SK-N-SH (cell line): Measurements from ENCODE around the gene COPS4. TPM values are rescaled to one million over a fixed set of nuclear protein-coding genes. Genes with fewer than 3 reads are reported as not detected.

ENCODE experiments used
- CTCF ChIA-PET: fragments of 300-600, 350-600 bp; formaldehyde crosslinking; extraction: SDS; loops from one replicate; lab custom pipeline; 2021; lab: Yijun Ruan, JAX
- POLR2A ChIA-PET: fragments of 350-600 bp; sonication (Branson Sonifier 250); formaldehyde crosslinking; extraction: SDS; loops from one replicate; lab custom pipeline; 2020; ENCODE audit warnings: antibody characterized with exemption, inconsistent platforms; lab: Yijun Ruan, JAX
- DNase-seq: peaks from one replicate; pipeline ENCODE4 v3.0.0; 2012
- H2AFZ ChIP-seq: fragments of 200-600 bp; sonication (generic); 2 replicates; pipeline ENCODE4 v1.8.1; 2016; ENCODE audit warnings: antibody characterized with exemption, mild to moderate bottlenecking, low read depth
- H3F3A ChIP-seq: fragments of 200-600 bp; sonication (generic); replicated peaks from 2 replicates; pipeline ENCODE3; 2016; ENCODE audit warnings: antibody characterized with exemption, mild to moderate bottlenecking; ENCODE audit not compliant: insufficient read depth
- H3K27ac ChIP-seq, 2 experiments: fragments of 200-500 bp in 1 of 2; fragments of 200-600 bp in 1 of 2; sonication (Bioruptor generic) in 1 of 2; sonication (generic), shearing (Covaris generic) in 1 of 2; 2 replicates each; pipeline versions ENCODE4 v1.5.1 to v1.6.1; 2014 to 2016; ENCODE audit warnings: low read depth in 2 of 2, inconsistent platforms in 1 of 2, low read length in 1 of 2, mild to moderate bottlenecking in 1 of 2, mixed read lengths in 1 of 2
- H3K27me3 ChIP-seq: fragments of 200-600 bp; sonication (generic), shearing (Covaris generic); 2 replicates; pipeline ENCODE4 v1.6.1; 2016; ENCODE audit warnings: mixed run types; ENCODE audit not compliant: insufficient read depth
- H3K36me3 ChIP-seq, 2 experiments: fragments of 200-500 bp in 1 of 2; fragments of 200-600 bp in 1 of 2; sonication (Bioruptor generic) in 1 of 2; sonication (generic) in 1 of 2; replicated peaks in 1 of 2; 2 replicates each; pipeline versions ENCODE3 to v1.5.1; 2014 to 2016; ENCODE audit warnings: low read length in 1 of 2, mild to moderate bottlenecking in 1 of 2; ENCODE audit not compliant: insufficient read depth in 2 of 2, control insufficient read depth in 1 of 2
- H3K4me1 ChIP-seq, 2 experiments: fragments of 200-500 bp in 1 of 2; fragments of 200-600 bp in 1 of 2; sonication (Bioruptor generic) in 1 of 2; sonication (generic), shearing (Covaris generic) in 1 of 2; 2 replicates each; pipeline versions ENCODE4 v1.5.1 to v1.6.1; 2014 to 2016; ENCODE audit warnings: low read depth in 1 of 2, low read length in 1 of 2, mixed run types in 1 of 2; ENCODE audit not compliant: insufficient read depth in 2 of 2, control insufficient read depth in 1 of 2
- H3K4me2 ChIP-seq: fragments of 200-600 bp; sonication (generic), shearing (Covaris generic); 2 replicates; pipeline ENCODE4 v1.6.1; 2017; ENCODE audit warnings: mixed run types
- H3K4me3 ChIP-seq, 2 experiments: fragments of 200-500 bp in 1 of 2; fragments of 200-600 bp in 1 of 2; sonication (Bioruptor generic) in 1 of 2; sonication (generic), shearing (Covaris generic) in 1 of 2; 2 replicates each; pipeline versions ENCODE4 v1.5.1 to v1.8.1; 2014 to 2016; ENCODE audit warnings: low read depth in 2 of 2, inconsistent platforms in 1 of 2, low read length in 1 of 2, mild to moderate bottlenecking in 1 of 2, mixed read lengths in 1 of 2, moderate library complexity in 1 of 2
- H3K79me2 ChIP-seq: fragments of 200-600 bp; sonication (generic); 2 replicates; pipeline ENCODE4 v1.8.1; 2017; ENCODE audit warnings: mild to moderate bottlenecking; ENCODE audit not compliant: insufficient read depth
- H3K9ac ChIP-seq: fragments of 200-600 bp; sonication (generic); 2 replicates; pipeline ENCODE4 v1.6.1; 2017; ENCODE audit warnings: mixed run types
- H3K9me2 ChIP-seq: fragments of 200-600 bp; sonication (generic); 2 replicates; pipeline ENCODE4 v1.6.1; 2017; ENCODE audit warnings: mixed run types
- H3K9me3 ChIP-seq: fragments of 200-600 bp; sonication (generic); 2 replicates; pipeline ENCODE4 v1.6.1; 2017; ENCODE audit warnings: mixed run types, mild to moderate bottlenecking, moderate library complexity
- H4K20me1 ChIP-seq: fragments of 200-600 bp; sonication (generic); 2 replicates; pipeline ENCODE4 v1.6.1; 2017; ENCODE audit warnings: mild to moderate bottlenecking, mixed run types; ENCODE audit not compliant: insufficient read depth
- CHD2 ChIP-seq: fragments of 150-350 bp; IDR thresholded peaks from 2 replicates; pipeline ENCODE4 v1.6.1; 2018; ENCODE audit warnings: low read length; ENCODE audit not compliant: partially characterized antibody
- ELF1 ChIP-seq: IDR thresholded peaks from 2 replicates; pipeline ENCODE4 v1.4.0; 2012
- FOSL2 ChIP-seq: IDR thresholded peaks from 2 replicates; pipeline ENCODE4 v1.4.0; 2012; ENCODE audit warnings: low read depth, mild to moderate bottlenecking, moderate library complexity, borderline replicate concordance
- FOXJ3 ChIP-seq: sonication (generic); formaldehyde crosslinking; IDR thresholded peaks from 2 replicates; pipeline ENCODE4 v1.5.1; 2020; ENCODE audit warnings: mild to moderate bottlenecking, missing genetic modification reagents
- GABPA ChIP-seq: IDR thresholded peaks from 2 replicates; pipeline ENCODE4 v1.4.0; 2012; ENCODE audit warnings: low read depth, mild to moderate bottlenecking
- GATA2 ChIP-seq: sonication (generic); formaldehyde crosslinking; IDR thresholded peaks from 2 replicates; pipeline ENCODE4 v1.5.0; 2020; ENCODE audit warnings: mild to moderate bottlenecking, missing genetic modification reagents
- MEF2A ChIP-seq: IDR thresholded peaks from 2 replicates; pipeline ENCODE4 v1.4.0; 2012; ENCODE audit warnings: low read depth, borderline replicate concordance
- MXI1 ChIP-seq: IDR thresholded peaks from 2 replicates; pipeline ENCODE4 v1.6.1; 2012; ENCODE audit warnings: mild to moderate bottlenecking, low read depth, low read length, improper control_type of control experiment
- POLR2AphosphoS5 ChIP-seq: IDR thresholded peaks from 2 replicates; pipeline ENCODE4 v1.6.1; 2012; ENCODE audit warnings: low read depth, low read length
- RFX5 ChIP-seq: IDR thresholded peaks from 2 replicates; pipeline ENCODE4 v1.6.1; 2012; ENCODE audit warnings: mild to moderate bottlenecking, improper control_type of control experiment, low read length
- SIN3A ChIP-seq: IDR thresholded peaks from 2 replicates; pipeline ENCODE4 v1.6.1; 2012; ENCODE audit warnings: low read depth, mild to moderate bottlenecking, low read length, moderate library complexity, borderline replicate concordance
- SMC3 ChIP-seq: IDR thresholded peaks from 2 replicates; pipeline ENCODE4 v1.6.1; 2012; ENCODE audit warnings: low read depth, low read length, improper control_type of control experiment
- TCF12 ChIP-seq: IDR thresholded peaks from 2 replicates; pipeline ENCODE4 v1.4.0; 2012
- TEAD4 ChIP-seq: IDR thresholded peaks from 2 replicates; pipeline ENCODE4 v1.4.0; 2012; ENCODE audit warnings: mild to moderate bottlenecking, borderline replicate concordance; ENCODE audit not compliant: insufficient read depth
- YY1 ChIP-seq: IDR thresholded peaks from 2 replicates; pipeline ENCODE4 v1.4.0; 2012; ENCODE audit warnings: low read depth, mild to moderate bottlenecking
- WGBS: methylation state at CpG from one replicate; pipeline ENCODE4 v1.1.6; 2017; ENCODE audit warnings: low lambda C conversion rate; 5-methylcytosine and 5-hydroxymethylcytosine counted together
- polyA plus RNA-seq, 3 experiments: library from polyadenylated mRNA; depleted of rRNA; stranded (reverse); fragments of >200 nt; gene quantifications; 2 replicates each; pipeline ENCODE4 v1.2.3, GENCODE V29; 2012
- TF ChIP-seq, protein P1 (sequence below): IDR thresholded peaks from 2 replicates; pipeline ENCODE4 v1.4.0; 2012; ENCODE audit warnings: low read depth, borderline replicate concordance
- TF ChIP-seq, protein P2 (sequence below): IDR thresholded peaks from 2 replicates; pipeline ENCODE4 v1.6.1; 2012; ENCODE audit warnings: mild to moderate bottlenecking, low read depth, low read length, moderate library complexity
- TF ChIP-seq, protein P3 (sequence below): IDR thresholded peaks from 2 replicates; pipeline ENCODE4 v1.4.0; 2012; ENCODE audit warnings: low read depth, borderline replicate concordance
- TF ChIP-seq, protein P4 (sequence below): fragments of 150-350 bp; IDR thresholded peaks from 2 replicates; pipeline ENCODE4 v1.6.1; 2017; ENCODE audit warnings: antibody characterized with exemption, low read length, low read depth, borderline replicate concordance

The COPS4 gene
- polyA plus RNA-seq, 1 of the 3 experiments (the other 2 are of a cell fraction): 33.9 TPM

DNA sequence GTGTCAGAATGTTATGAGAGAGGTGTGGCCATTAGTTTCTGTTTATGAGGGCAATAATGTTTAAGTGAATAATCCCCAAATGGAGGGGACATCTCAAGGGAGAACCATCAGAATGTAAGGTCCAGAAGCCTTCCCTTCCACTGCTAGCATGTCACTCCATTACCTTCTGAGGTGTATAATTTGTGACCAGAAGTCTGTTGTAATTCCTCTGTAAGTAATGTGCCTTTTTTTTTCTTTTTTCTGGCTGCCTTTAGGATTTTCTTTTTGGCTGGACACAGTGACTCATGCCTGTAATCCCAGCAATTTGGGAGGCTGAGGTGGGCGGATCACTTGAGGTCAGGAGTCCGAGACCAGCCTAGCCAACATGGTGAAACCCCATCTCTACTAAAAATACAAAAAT, 10.8 kb upstream of the COPS4 start:
- Histone ChIP-seq H3F3A (no peaks in the 10 kb centered on the region), H3K4me2 (no peak overlapping the region), H3K79me2 (no peaks in the 10 kb centered on the region), H3K4me3 (no peak overlapping the region), H3K9me2 (no peaks in the 10 kb centered on the region), H2AFZ (no peak overlapping the region), H3K27me3 (no peaks in the 10 kb centered on the region), H3K9me3 (no peaks in the 10 kb centered on the region), H3K27ac (no peak overlapping the region), H3K4me1 (no peaks in the 10 kb centered on the region), H3K9ac (no peak overlapping the region), H3K36me3 (no peaks in the 10 kb centered on the region), H4K20me1 (no peaks in the 10 kb centered on the region)
- ChIA-PET CTCF (no interaction called here), POLR2A (no interaction called here)
- no peak for DNase-seq
- 34% methylated on average over 2 of the region's 2 CpGs for WGBS
- TF ChIP-seq GABPA (no peak), MXI1 (no peak), GATA2 (CRISPR knock-in tag) (no peak), ELF1 (no peak), RFX5 (no peak), YY1 (no peak), TEAD4 (no peak), FOSL2 (no peak), TCF12 (no peak), CHD2 (no peak), SIN3A (no peak), POLR2AphosphoS5 (no peak)
- TF ChIP-seq, protein P1, sequence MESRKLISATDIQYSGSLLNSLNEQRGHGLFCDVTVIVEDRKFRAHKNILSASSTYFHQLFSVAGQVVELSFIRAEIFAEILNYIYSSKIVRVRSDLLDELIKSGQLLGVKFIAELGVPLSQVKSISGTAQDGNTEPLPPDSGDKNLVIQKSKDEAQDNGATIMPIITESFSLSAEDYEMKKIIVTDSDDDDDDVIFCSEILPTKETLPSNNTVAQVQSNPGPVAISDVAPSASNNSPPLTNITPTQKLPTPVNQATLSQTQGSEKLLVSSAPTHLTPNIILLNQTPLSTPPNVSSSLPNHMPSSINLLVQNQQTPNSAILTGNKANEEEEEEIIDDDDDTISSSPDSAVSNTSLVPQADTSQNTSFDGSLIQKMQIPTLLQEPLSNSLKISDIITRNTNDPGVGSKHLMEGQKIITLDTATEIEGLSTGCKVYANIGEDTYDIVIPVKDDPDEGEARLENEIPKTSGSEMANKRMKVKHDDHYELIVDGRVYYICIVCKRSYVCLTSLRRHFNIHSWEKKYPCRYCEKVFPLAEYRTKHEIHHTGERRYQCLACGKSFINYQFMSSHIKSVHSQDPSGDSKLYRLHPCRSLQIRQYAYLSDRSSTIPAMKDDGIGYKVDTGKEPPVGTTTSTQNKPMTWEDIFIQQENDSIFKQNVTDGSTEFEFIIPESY: no peak
- TF ChIP-seq, protein P2, sequence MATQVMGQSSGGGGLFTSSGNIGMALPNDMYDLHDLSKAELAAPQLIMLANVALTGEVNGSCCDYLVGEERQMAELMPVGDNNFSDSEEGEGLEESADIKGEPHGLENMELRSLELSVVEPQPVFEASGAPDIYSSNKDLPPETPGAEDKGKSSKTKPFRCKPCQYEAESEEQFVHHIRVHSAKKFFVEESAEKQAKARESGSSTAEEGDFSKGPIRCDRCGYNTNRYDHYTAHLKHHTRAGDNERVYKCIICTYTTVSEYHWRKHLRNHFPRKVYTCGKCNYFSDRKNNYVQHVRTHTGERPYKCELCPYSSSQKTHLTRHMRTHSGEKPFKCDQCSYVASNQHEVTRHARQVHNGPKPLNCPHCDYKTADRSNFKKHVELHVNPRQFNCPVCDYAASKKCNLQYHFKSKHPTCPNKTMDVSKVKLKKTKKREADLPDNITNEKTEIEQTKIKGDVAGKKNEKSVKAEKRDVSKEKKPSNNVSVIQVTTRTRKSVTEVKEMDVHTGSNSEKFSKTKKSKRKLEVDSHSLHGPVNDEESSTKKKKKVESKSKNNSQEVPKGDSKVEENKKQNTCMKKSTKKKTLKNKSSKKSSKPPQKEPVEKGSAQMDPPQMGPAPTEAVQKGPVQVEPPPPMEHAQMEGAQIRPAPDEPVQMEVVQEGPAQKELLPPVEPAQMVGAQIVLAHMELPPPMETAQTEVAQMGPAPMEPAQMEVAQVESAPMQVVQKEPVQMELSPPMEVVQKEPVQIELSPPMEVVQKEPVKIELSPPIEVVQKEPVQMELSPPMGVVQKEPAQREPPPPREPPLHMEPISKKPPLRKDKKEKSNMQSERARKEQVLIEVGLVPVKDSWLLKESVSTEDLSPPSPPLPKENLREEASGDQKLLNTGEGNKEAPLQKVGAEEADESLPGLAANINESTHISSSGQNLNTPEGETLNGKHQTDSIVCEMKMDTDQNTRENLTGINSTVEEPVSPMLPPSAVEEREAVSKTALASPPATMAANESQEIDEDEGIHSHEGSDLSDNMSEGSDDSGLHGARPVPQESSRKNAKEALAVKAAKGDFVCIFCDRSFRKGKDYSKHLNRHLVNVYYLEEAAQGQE: no peak

DNA sequence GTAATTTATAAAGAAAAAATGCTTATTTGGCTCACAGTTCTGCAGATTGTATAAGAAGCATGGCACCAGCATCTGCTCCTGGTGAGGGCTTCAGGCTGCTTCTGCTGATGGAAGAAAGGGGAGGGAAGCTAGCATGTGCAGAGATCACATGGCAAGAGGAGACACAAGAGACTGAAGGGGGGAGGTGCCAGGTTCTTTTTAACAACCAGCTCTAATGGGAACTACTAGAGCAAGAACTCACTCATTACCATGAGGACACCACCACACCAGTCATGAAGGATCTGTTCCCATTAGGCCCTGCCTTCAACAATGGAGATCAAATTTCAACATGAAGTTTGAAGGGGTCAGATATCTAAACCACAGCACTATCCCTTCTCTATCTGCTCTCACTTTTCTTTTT, 9.4 kb upstream of the COPS4 start:
- DNase-seq: no peak
- Histone ChIP-seq H3K79me2 (no peaks in the 10 kb centered on the region), H3K27me3 (no peaks in the 10 kb centered on the region), H3K9me2 (no peaks in the 10 kb centered on the region), H3K4me1 (no peaks in the 10 kb centered on the region), H3K4me2 (no peak overlapping the region), H3K9ac (no peak overlapping the region)
- TF ChIP-seq MEF2A (no peak), FOSL2 (no peak), GATA2 (CRISPR knock-in tag) (no peak), GABPA (no peak), FOXJ3 (CRISPR knock-in tag) (no peak), SMC3 (no peak), TEAD4 (no peak)
- TF ChIP-seq, protein P3, sequence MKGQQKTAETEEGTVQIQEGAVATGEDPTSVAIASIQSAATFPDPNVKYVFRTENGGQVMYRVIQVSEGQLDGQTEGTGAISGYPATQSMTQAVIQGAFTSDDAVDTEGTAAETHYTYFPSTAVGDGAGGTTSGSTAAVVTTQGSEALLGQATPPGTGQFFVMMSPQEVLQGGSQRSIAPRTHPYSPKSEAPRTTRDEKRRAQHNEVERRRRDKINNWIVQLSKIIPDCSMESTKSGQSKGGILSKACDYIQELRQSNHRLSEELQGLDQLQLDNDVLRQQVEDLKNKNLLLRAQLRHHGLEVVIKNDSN: no peak
- TF ChIP-seq, protein P4, sequence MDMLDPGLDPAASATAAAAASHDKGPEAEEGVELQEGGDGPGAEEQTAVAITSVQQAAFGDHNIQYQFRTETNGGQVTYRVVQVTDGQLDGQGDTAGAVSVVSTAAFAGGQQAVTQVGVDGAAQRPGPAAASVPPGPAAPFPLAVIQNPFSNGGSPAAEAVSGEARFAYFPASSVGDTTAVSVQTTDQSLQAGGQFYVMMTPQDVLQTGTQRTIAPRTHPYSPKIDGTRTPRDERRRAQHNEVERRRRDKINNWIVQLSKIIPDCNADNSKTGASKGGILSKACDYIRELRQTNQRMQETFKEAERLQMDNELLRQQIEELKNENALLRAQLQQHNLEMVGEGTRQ: no peak
- TF ChIP-seq, all 33 proteins: peak for 0
- no peaks in the 10 kb centered on the region for H3K36me3 ChIP-seq
- no peak overlapping the region for H2AFZ ChIP-seq
- POLR2A ChIA-PET: no interaction called here
- no peaks in the 10 kb centered on the region for H3K9me3 ChIP-seq
- no peaks in the 10 kb centered on the region for H3F3A ChIP-seq
- CTCF ChIA-PET: interaction anchor here (1.6 kb wide), 1 partner anchor 12 kb away, joined by 3 read pairs; no protein-coding TSS in a partner anchor
- H3K4me3 ChIP-seq: no peak overlapping the region
- H3K27ac ChIP-seq: no peak overlapping the region
- no peaks in the 10 kb centered on the region for H4K20me1 ChIP-seq
